GM19372 (cell line): ENCODE measurements around the gene CYTH2.

Source experiments
- ATAC-seq: cut with Tn5 transposase; IDR thresholded peaks from one replicate; pipeline ENCODE4 v1.9.1; 2021; ENCODE audit warnings: mild to moderate bottlenecking, low read depth, moderate library complexity; ENCODE audit not compliant: unreplicated experiment

The CYTH2 gene, protein sequence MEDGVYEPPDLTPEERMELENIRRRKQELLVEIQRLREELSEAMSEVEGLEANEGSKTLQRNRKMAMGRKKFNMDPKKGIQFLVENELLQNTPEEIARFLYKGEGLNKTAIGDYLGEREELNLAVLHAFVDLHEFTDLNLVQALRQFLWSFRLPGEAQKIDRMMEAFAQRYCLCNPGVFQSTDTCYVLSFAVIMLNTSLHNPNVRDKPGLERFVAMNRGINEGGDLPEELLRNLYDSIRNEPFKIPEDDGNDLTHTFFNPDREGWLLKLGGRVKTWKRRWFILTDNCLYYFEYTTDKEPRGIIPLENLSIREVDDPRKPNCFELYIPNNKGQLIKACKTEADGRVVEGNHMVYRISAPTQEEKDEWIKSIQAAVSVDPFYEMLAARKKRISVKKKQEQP

DNA sequence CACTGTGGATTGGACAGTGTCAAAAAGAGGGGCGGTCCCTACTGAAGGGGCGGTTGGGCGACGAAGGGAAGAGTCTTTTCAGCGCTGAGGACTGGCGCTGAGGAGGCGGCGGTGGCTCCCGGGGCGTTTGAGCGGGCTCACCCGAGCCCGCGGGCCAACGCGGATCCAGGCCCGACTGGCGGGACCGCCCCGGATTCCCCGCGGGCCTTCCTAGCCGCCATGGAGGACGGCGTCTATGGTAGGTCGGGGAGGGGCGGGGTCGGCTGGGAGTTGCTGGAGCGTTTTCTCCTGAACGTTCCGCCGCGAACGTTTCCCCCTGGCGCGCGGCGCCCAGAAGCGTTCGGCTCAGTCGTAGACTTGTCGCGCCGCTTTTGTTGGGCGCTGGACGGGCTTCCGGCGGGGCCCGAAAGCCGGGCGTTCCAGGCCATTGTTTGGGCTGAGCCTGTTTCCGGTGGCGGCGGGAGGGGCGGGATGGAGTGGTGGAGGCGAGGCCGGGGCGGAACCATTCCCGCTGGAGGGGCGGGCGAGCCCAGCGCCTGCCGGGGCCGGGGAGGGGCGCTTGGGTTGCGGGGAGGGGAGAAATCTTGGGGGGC, at the start of gene CYTH2:
Gene CYTH2 (plus strand): TSS at position 81 of the 593 bp plus-strand sequence. CDS start 139 bp downstream, at position 220.
- ATAC-seq, result peak; percentile 18

DNA sequence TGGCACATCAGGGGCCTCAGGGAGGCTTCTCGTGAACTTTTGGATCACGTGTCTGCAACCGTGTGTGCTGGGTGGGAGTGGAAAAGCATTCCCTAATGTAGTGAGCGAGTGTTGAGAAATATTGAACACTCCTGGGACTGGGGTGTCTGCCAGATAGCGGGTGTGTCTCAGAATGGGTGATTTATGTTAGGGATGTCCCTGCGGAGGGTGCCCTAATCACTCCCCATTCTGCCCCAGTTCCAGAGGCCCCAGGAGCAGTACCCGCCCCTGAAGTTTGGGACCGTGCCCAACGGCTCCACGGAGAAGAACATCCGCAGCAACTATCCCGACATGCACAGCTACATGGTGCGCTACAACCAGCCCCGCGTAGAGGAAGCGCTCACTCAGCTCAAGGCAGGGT, 47.6 kb upstream of the CYTH2 start:
- ATAC-seq, result no peak

- ATAC-seq, result no peak
Measured at GRCh38 chr19:48424694-48425219, 44.4 kb upstream of the CYTH2 start.

DNA sequence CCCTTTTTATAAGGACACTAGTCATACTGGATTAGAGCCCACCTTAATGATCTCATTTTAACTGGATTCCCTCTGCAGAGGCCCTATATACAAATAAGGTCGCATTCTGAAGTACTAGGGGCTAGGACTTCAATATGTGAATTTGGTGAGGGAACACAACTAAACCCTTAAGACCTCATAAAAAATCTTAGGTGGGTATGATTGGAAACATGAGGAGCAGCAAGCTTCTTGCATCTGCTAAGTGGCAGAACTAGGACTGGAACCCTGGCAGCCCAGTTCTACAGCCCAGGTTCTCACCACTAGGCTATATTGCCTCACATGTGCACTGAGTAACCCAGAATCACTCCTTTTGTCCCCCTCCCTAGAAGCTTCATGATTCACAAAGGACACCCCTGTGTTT, 40.5 kb upstream of the CYTH2 start:
- ATAC-seq, result no peak

- ATAC-seq, result no peak
Measured at GRCh38 chr19:48433337-48433736, 35.8 kb upstream of the CYTH2 start.

DNA sequence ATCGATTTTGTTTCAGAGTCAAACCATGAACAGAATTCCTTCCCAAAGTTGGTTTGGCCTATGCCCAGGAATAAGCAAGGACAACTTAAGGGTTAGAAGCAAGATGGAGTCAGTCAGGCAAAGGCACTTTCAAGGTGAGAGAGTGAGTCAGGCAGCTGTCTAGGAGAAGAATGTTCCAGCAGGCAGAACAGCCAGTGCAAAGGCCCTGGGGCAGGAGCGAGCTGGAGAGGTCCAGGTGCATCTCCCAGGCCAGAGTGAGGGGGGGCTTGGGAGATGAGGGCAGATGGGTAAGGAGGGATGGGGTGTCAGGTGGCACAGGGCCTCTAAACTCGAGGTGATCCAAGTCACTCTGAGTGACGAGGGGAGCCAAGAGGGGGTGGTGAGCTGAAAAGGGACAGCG, 32.6 kb upstream of the CYTH2 start:
- no peak for ATAC-seq

GRCh38 chr19:48441360-48442050, 27.7 kb upstream of the CYTH2 start:
- no peak for ATAC-seq

DNA sequence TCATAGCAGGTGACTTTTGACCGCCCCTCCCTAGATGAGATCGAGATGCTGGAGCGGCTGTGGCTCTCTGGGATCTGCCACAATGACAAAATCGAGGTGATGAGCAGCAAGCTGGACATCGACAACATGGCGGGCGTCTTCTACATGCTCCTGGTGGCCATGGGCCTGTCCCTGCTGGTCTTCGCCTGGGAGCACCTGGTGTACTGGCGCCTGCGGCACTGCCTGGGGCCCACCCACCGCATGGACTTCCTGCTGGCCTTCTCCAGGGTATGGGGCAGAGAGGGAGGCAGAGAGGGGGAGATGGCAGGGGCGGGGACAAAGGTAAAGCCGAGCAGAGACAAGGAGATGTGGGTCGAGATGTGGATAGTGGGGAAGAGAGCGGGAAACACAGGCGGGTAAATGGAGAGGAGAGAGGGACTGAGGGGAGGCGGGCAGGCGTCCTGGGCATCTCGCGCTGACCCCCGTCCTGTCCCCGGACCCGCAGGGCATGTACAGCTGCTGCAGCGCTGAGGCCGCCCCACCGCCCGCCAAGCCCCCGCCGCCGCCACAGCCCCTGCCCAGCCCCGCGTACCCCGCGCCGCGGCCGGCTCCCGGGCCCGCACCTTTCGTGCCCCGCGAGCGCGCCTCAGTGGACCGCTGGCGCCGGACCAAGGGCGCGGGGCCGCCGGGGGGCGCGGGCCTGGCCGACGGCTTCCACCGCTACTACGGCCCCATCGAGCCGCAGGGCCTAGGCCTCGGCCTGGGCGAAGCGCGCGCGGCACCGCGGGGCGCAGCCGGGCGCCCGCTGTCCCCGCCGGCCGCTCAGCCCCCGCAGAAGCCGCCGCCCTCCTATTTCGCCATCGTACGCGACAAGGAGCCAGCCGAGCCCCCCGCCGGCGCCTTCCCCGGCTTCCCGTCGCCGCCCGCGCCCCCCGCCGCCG, 26.8 kb upstream of the CYTH2 start:
- no peak for ATAC-seq

- ATAC-seq, result no peak
Measured at GRCh38 chr19:48443256-48443655, 25.9 kb upstream of the CYTH2 start.

GRCh38 chr19:48443731-48444128, 25.4 kb upstream of the CYTH2 start:
- ATAC-seq, result no peak

GRCh38 chr19:48444129-48444935, 24.8 kb upstream of the CYTH2 start:
- ATAC-seq, result no peak

DNA sequence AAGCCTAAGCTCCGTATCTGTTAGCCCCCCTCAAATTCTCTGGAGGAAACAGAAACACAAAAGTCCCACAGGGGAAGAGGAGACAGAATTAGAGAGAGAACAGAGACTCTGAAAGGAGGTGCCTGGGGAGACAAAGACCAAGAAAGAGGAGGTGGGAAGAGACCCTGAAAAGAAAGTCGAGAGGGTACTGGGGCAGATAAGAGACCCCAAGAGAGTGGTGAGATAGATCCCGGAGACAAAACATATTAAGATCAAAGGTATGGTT, 24.3 kb upstream of the CYTH2 start:
- ATAC-seq, result no peak

GRCh38 chr19:48445256-48445605, 23.9 kb upstream of the CYTH2 start:
- ATAC-seq, result peak; percentile 33

DNA sequence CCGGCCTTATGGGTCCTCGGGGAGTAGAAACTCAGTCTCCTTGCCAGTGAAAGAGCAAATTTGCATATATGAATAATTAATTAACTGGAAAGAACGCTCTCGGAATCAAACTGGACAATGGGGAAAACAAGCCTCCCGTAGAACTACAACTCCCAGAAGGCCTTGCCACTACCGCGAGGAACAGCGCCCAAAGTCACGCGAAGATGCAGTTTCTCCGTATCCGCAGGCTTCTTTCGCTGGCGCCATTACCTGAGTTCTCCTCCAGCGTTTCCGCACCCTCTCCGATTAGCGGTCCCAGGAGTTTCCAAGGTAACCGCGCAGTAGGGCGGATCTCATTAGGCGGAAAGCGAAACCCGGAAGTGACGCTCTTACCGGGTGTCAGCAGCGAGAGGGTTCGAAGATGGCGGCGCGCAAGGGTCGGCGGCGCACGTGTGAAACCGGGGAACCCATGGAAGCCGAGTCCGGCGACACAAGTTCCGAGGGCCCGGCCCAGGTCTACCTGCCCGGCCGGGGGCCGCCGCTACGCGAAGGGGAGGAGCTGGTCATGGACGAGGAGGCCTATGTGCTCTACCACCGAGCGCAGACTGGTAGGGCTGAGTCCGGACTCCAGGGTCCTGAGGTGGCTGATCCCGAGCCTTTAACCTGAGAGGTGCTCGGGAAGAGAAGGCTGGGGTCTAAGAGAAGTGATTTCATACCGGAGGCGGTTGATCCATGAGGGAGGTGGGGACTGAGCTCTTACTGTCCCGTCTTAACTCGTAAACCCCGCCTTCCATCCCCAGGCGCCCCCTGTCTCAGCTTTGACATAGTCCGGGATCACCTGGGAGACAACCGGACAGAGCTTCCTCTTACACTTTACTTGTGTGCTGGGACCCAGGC, 23.3 kb upstream of the CYTH2 start, which contains the start of gene GRWD1:
Gene GRWD1 (plus strand): TSS at position 378 of the 876 bp plus-strand sequence. CDS start 23 bp downstream, at position 401.
- peak; percentile 85 for ATAC-seq

DNA sequence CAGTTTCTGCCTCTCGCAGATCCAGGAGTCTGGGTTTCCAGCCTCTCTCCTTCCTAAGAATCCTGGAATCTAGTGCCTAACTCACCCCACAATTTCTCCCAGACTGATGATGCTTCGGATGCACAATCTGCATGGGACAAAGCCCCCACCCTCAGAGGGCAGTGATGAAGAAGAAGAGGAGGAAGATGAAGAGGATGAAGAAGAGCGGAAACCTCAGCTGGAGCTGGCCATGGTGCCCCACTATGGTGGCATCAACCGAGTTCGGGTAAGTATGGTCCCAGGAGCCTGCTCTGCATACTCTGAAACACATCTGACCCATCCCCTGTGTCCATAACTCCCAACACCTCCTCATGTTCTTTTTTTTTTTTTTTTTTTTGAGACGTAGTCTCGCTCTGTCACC, 22.6 kb upstream of the CYTH2 start:
- no peak for ATAC-seq

- ATAC-seq, result no peak
Measured at GRCh38 chr19:48448563-48448962, 20.6 kb upstream of the CYTH2 start.

DNA sequence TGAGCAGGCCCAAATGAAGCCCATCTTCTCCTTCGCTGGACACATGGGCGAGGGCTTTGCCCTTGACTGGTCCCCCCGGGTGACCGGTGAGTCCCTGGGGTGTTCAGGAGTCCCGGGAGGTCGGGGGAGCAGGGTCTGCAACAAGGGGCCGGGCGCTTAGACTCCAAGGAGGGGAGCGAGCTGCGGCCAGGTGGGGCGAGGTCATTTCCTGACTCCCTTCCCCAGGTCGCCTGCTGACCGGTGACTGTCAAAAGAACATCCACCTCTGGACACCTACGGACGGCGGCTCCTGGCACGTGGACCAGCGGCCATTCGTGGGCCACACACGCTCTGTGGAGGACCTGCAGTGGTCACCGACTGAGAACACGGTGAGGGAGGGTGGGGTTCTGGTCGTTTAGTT, 18.7 kb upstream of the CYTH2 start:
- no peak for ATAC-seq

- no peak for ATAC-seq
Measured at GRCh38 chr19:48450863-48451262, 18.3 kb upstream of the CYTH2 start.

GRCh38 chr19:48451624-48452023, 17.5 kb upstream of the CYTH2 start:
- no peak for ATAC-seq
